NCI-H524 (cell line): ENCODE data around the gene PCDH1.

Experiments used
- DNase-seq, 2 experiments: peaks; one replicate each; lab custom pipeline; 2025; lab: John Stamatoyannopoulos, UW

Gene PCDH1

DNA sequence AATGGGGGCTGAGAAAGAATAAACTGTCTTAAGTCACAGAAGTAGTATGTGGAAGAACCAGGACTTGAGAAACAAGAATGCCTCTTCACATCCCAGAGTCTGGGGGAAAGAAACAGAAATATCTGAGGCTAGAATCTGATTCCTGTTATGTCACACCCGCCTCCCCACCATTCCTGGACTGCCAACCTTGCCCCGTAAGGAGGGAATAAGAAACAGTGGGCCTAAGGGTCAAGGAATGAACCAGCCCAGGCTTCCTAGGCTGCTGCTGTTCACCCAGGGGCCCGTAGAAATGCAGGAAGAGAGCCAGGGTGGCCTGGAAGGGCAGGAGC is 4.3 kb downstream of the PCDH1 start:
- DNase-seq = no peak

DNA sequence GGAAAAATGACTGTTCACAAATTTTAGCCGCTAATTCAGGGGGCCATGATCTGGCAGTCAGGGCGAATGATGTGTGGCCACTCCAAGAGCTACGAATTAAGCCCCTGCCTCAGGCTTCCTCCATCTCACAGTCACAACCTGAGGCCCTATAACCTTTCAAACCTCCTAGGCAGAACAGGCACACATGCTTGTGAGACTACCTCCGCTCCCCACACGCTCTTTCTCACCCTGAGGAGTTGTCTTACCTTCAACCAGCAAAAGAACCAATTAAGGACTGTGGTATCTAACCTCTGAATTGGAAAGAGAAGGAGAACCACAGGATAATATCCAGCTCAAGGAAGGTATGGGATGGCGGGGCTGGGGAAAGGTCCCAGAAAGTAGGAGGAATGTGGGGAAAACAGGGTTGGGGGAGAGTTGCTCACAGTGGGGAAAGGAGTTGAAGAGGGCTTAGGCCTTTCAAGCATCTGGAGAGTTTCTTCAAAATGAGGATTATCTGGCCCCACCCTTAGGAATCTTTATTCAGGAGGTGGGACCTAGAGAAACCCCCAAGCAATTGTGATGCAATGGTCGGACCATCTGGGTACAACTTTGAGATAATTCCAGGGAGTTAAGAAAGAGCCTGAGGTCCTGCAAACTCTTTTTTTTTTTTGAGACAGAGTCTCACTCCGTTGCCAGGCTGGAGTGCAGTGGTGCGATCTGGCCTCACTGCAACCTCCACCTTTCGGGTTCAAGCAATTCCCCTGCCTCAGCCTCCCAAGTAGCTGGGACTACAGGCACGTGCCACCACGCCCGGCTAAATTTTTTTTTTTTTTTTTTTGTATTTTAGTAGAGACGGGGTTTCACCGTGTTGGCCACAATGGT is 5.5 kb downstream of the PCDH1 start:
- DNase-seq = peak; percentile 73 to 78

DNA sequence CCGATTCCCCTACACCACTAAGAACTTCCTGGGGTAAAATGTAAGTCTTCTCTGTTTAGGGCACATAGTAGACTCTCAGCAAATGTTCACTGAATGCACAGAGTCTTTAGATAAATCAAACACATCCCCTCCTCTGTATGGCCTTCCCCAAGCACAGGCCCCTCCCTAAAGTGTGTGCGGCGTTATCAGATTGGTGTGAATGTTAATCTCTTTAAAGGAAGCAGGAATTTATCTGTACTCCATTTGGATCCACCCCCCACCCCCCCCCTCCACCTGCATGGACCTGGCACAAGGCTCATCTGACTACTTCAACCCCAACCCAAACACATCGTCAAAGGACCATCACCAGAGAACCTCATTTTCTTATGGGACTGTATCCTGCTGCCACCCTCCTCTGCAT is 6.3 kb downstream of the PCDH1 start:
- no peak for DNase-seq

DNA sequence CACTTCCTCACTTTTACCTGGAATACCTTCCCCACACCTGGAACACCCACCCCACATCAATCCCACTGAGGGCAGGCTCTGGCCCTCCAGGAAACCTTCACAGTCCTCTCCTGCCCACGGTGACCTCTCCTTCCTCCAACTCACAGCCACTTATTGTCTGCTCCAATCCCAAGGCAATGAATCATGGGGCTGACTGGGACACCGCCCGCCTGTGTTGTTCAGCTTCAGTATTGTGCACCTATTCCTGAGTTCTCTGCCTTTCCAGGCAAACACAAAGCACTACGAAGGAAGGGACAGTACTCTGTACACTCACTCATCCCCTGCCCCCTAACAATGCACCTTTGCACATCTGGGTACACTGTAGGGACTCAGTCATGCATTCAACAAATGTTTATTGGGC is 7.3 kb downstream of the PCDH1 start:
- DNase-seq = no peak

DNA sequence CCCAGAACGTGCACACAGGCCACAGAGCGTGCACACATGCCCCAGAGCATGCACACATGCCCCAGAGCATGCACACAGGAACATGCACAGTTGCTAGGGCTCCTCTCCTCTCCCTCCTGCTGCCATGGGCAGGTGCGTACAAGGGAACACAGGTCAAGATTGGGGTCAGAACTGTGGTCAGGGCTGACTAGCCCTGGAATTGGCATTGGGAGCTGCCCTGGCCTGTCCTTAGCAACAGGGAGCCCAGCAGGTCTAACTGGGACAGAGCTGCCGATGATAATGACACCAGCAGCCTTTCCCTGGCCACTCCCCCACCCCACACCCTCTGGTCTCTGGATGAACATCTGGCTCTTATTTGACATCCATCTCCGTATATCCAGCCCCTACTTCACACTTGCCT is 8.0 kb downstream of the PCDH1 start:
- DNase-seq = no peak

DNA sequence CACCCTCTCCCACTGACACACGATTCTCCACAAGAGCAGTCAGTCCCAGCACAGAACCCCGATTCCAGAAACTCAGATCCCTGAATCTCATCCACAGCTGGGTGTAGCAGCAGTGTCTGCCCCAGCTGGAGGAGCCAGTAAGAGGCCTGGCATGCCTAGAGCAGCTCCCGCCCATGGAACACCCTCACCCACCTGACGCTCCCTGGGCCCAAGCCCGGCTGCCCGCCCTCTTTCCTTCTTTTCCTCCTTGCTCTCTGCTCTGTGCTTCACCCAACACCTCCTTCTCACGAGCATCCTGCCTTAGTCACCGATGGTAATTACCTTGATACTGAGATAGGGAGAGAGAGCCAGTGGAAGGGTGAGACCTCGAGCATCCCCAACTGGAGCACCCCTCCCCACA is 8.7 kb downstream of the PCDH1 start:
- no peak for DNase-seq

DNA sequence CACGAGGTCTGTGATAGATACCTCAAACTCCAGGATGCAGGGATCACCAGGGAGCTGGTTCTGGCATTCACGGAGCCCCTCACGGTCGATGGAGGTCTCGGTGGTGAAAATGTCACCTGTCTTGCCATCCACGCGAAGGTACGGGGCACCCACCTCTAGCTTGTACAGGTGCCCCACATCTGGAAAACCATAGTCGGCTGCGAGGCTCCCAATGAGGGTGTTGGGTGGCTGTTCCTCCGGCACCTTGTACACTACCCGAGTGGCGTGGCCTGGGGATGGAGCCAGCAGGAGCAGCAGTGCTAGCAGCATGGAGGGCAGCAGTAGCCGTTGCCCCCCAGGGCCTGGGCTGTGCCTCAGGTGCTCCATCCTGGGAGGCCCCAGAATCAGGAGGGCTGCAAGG is 9.2 kb downstream of the PCDH1 start:
- no peak for DNase-seq

DNA sequence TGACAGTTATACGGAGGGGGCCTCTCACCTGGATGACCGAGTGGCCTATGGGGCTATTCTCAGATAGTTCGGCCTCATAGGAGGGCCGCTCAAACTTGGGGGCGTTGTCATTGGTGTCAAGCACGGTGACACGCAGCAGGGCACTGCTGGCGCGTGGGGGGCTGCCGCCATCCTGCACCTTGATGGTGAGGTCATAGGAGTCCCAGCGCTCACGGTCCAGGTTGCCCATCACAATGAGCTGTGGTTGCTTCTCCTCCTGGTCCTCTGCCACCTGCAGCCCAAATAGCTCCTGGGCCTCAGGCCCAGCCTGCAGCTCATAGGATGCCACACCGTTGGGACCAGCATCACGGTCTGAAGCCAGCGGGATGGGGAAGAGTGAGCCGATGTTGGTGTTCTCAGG is 9.7 kb downstream of the PCDH1 start:
- no peak for DNase-seq

DNA sequence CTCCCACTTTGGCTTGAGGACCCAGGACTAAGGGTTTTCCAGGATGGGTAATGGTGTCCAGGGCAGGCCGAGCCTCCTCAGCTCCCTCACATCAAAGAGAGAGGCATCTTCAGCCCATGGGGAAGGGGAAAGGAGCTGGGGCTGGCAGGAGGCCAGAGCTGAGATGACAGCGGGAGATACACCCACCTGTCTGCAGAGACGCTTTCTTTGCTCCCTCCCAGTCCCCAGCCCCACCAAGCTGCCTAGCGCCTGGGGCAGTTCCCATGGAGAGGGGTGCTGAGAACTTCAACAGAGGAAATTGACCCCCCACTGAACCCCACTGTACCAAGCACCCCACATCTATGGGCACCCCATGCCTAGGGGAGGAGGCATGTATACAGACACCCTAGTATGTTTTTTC is 10.6 kb downstream of the PCDH1 start:
- DNase-seq = no peak

DNA sequence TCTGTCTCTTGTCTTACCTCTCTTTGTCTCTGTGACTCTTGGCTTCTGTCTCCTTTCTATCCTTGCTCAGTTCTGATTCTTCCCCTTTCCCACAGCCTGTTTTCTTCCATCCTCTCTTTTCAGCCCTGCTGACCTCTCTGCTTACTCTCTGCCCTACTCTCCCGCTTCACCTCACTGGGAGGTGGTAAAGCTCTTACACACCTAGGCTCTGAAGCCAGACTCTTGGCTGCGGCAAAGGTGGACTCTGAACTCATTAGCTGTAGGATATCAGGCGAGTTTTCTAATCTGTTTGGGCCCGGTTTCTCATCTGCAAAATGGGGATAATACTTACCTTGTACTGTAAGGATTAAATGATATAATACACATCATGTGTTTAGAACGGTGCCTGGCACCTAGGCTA is 11.1 kb downstream of the PCDH1 start:
- DNase-seq = no peak

DNA sequence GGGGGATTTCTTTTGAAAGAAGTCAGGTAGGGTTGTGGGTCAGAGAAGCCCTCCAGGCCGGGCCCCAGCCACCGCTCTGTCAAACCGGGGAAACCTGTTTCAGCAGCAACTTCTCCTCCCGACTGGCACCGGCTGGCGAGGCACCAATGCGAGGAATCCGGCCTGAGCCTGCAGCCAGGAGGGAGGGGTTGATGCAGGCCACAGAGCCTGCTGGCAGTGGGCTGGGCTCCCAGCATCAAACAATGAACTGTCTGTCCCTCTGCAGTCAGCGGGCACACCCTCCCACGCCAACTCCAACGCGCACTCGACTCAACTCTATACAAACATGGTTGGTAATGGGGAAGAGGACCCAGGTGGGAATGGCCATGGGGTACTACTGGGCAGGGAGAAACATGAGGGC is 12.1 kb downstream of the PCDH1 start:
- DNase-seq = no peak

DNA sequence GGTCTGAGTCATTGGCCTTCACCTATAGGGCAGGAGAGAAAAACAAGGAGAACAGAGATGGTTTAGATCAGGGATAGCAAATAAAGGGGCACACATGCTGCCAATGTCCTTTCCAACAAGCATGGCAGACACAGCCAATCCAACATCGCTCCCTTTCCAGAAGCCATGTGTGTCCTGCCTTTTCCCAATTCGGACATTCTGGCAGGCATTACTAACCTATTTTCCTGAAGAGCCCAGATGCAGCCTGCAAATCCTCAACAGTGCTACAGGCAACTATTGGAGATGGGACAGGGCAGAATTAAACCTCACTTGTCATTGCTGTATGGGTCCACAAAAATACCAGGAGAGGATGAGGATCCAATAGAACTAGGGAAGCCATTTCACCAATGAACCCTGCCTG is 12.8 kb downstream of the PCDH1 start:
- no peak for DNase-seq

DNA sequence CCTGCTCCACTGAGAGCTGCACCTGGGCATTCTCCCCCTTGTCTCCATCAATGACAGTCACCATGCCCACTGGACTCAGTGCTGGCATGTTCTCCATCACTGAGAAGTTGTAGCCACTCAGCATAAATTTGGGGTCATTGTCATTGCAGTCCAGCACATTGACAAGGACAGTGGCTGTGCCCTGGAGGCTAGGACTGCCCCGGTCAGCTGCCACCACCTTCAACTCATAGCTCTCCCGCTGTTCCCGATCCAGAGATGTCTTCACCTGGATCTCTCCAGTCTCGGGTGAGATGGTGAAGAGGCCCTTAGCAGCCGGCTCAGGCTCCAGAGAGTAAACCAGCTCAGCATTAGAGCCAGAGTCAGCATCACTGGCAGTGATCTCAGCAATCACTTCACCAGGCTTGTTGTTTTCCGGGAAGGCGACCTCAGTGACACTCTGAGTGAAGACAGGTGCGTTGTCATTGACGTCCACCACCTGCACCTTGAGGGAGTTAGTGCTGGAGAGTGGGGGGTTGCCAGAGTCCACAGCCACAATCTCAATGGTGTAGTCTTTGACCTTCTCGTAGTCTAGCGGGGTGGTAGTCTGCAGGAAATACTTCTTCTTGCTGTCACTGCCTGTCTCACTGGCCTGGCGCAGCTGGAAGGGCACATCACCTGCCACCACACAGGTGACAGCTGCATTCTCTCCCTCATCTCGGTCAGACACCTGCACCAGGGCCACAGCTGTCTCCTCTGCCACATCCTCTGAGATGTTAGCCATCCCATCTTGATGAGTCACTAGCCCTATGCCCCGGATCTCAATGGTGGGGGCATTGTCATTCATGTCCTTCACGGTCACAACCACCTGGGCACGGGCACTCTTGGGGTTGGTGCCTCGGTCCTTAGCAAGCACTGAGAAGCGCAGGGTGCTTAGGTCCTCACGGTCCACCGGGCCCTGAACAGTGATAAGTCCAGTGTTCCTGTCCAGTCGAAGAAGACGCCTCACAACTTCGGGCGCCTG is 13.5 kb downstream of the PCDH1 start:
- no peak for DNase-seq

DNA sequence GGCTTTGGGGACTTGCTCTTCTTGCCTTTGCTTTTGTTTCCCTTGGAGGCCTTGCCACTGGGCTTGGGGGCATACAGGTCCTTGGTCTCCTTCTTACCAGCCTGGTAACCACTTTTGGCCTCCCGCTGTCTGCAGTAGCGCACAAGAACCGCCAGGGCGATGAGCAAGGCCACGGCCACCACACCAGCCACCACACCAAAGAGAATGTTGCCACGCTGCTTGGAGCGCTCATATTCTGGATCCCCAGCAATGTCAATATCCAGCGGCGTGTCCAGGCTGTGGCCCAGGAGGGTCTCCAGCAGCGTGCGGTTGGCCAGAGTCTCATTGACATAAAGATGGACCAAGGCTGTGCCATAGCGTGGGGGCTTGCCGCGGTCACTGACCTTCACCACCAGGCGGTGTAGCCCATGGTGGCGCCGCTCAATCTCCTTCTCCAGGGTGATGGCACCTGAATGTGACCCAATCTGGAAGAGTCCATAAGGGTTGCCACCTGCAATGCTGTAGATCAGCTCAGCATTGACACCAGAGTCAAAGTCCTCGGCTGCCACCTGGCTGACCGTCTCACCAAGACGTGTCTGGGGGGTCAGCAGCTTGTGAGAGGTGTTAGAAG is 14.5 kb downstream of the PCDH1 start:
- DNase-seq = no peak

DNA sequence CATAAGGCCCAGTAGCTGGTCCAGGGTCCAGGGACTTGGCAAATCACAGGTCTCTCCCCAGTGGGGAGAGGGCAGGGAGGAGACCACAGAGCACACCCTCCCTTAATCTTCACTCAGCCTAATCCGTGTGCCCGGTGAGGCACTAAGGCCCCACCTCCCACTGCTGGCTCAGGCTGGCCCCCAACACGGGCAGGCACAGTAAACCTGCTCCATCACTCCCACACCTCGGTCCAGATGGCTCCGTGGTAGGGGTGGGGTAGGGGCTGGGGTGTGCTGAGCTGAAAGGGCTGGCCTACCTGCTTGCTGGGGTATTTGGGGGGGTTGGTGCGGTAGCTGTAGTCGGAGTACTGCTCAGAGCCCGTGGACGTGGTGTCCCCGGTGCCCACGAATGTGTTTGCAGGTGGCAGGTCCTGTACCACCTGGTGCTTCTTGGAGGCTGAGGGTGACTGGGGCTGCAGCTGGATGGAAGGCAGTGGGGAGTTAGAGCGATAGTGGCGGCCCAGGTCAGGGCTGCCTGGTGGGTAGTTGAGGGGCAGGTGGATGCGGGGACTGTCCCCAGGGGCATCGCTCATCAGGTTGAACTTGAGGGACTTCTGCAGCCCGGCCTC is 15.2 kb downstream of the PCDH1 start:
- no peak for DNase-seq

DNA sequence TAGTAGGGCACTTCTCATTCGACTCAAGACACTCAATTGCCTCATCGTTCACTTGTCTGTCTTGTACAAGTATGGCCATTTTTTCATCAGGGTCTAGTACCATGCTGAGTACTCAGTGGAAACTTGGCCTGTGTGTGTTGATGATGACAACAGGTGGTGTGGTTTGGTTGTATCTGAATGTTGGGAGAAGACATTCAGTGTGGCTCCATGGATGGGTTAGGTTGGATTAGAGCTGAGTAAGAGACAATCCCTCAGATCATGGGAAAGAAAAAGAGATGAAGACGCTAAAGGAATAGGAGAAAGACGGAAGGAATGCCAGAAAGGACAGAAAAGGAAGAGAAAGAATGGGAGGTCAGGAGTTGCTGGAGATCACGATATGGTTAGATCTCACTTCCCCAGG is 17.0 kb downstream of the PCDH1 start:
- no peak for DNase-seq

DNA sequence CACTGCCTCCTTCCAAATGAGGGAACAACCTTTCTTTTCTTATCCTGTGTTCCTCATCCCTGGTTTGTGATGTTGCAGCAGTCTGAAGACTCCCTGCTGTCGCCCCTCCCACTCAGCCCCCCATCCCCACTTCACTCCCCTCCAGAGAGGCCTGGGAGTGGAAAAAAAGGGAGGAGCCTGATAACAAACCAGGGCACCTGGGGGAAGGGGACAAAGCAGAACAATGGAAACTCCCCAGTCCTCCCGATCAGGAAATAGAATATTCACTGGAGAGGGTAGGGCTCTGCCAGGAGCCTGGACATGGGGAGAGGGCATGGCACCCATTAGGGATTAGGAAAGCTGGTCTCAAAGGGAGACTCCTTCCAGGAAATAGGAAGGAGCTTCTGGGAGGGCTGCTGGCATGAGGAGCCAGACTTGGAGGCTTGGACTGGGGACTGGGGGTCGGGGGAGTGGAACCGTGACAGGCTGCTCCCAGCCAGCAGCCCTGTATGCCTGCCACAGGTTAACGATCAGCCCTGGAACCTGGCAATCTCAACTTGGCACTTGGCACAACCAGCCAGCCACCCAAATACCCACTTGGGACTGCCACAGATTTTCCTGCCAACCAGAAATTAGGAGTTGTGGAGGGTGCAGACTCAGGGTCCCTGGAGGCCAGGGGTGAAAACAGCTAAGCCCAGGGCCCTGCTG is 20.0 kb downstream of the PCDH1 start:
- DNase-seq = no peak

DNA sequence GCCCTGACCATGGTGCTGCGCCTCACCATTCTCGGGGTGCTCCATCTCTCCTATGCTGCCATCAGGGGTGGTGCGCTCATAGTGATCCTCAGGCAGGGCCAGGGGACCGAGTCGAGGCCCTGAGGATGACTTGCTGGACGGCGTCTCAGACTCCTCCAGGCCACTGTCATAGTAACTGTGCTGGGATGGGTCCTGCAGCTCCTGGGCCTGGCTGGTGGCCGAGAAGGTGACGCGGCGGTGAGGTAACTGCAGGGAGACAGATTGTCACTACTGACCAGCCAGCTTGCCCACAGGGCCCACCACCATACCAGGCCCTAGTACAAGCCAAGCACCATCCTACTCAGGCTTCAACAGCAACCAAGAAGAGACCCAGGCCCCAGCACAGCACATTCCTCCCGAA is 21.0 kb downstream of the PCDH1 start:
- no peak for DNase-seq

DNA sequence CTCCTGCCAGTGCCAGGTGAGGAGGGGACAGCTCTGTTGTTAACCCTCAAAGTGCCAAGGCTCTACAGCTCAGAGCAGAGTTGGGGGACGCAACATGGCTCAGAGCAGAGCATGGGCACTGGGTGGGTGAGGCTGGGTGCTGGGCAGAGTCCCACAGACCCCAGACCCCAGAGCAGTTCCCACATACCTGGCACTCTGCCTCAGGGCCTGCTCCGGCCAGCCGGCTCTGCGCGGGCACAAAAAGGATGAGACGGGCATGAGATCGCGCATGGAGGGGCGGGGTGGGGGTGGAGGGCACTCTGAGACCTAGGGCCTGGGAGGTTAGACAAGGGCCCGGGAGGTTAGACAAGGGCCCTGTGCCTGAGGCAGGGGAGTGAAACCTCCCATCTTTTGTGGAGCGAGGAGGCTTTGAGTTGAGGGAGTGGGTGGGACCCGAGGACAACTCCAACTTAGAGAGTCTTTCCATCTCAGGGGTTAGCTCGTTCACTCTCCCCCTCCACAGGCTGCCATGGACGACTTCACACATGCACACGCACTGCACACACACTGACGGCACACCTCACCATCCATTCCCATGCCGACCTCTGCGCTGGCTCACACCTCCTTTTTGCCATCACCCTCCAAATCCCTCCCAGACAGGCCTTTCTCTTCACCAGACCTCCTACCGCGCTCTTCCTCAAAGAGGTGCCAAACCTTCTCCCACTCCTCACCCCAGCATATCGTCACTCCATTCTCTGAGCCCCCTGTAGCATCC is 22.0 kb downstream of the PCDH1 start:
- DNase-seq = no peak

DNA sequence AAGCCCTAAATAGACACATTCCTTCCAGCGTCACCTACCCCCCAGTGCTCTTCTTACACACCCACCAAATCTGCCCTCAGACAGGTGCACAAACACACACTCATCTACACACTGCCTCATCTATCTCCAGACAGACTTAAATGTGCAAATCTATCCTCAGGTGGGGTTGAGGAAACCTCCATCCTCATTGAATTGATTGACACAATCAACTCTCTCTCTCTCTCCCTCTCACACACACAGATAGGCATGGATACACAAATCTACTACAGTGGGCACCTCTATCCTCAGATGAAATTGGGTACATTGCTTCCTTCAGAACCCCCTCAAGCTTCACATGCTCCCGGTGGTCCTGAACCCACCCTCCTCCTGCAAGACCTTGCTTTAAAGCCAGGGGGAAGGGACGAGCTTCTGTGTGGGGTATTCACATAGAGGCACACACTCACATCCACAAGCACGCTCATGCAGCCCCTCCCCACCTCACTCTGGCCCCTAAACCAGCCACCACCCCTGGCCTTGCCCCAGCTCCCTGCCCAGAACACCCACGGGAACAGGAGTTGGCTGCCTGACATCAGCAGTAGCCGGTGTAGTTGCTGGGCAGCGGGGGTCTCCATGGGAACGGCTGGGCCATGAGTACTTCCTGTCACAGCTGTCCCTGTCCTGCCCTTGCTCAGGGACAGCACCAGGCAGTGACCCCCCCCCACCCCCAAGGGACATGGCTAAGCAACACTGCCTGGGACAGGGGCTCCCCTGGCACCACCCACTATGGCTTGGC is 22.8 kb downstream of the PCDH1 start:
- peak in 1 of 2 experiments; percentile 61 for DNase-seq
